GM18861 (cell line): ENCODE data around the gene RTN3.
"Not testable (repeated sequence)": the region's sequence is repeated elsewhere in the genome, so short reads cannot be mapped to it uniquely, and the experiment has no call there.

Experiments
- ATAC-seq: cut with Tn5 transposase; IDR thresholded peaks from one replicate; pipeline ENCODE4 v1.9.1; 2021; ENCODE audit not compliant: unreplicated experiment

Gene RTN3

GRCh38 chr11:63681321-63682065 is at the start of gene RTN3:
TSS of gene RTN3 (plus strand) at chr11:63681500. CDS start at chr11:63681637, 137 bp downstream.
- peak; percentile 89 for ATAC-seq

GRCh38 chr11:63635762-63636465 is 45.4 kb upstream of the RTN3 start:
- no peak for ATAC-seq

- not testable (repeated sequence) for ATAC-seq
Measured at GRCh38 chr11:63638436-63638835, 42.9 kb upstream of the RTN3 start.

GRCh38 chr11:63639199-63639832 is 42.0 kb upstream of the RTN3 start:
- no peak for ATAC-seq

- no peak for ATAC-seq
Measured at GRCh38 chr11:63641727-63642126, 39.6 kb upstream of the RTN3 start.

GRCh38 chr11:63643205-63643604 is 38.1 kb upstream of the RTN3 start:
- no peak for ATAC-seq

GRCh38 chr11:63652671-63653070 is 28.6 kb upstream of the RTN3 start:
- ATAC-seq: no peak

GRCh38 chr11:63660972-63661371 is 20.3 kb upstream of the RTN3 start:
- ATAC-seq: no peak

- ATAC-seq: no peak
Measured at GRCh38 chr11:63663809-63664208, 17.5 kb upstream of the RTN3 start.

- ATAC-seq: no peak
Measured at GRCh38 chr11:63666874-63667273, 14.4 kb upstream of the RTN3 start.

GRCh38 chr11:63667995-63668795 is 13.1 kb upstream of the RTN3 start:
- no peak for ATAC-seq

GRCh38 chr11:63670096-63670432 is 11.2 kb upstream of the RTN3 start:
- ATAC-seq: no peak

GRCh38 chr11:63670433-63671321 is 10.6 kb upstream of the RTN3 start:
- peak; percentile 31 for ATAC-seq

- ATAC-seq: peak; percentile 77
Measured at GRCh38 chr11:63671322-63672155, 9.8 kb upstream of the RTN3 start, which contains the start of gene ATL3. TSS of gene ATL3 (minus strand) at chr11:63671376. CDS start at chr11:63671335, 41 bp downstream.

- ATAC-seq: no peak
Measured at GRCh38 chr11:63672156-63672463, 9.2 kb upstream of the RTN3 start.

GRCh38 chr11:63672936-63673539 is 8.3 kb upstream of the RTN3 start:
- no peak for ATAC-seq

- ATAC-seq: no peak
Measured at GRCh38 chr11:63673579-63673978, 7.7 kb upstream of the RTN3 start.

GRCh38 chr11:63680834-63681320 is 423 bp upstream of the RTN3 start:
- ATAC-seq: no peak
